Measurements from ENCODE around the gene NFKBIB. TPM values are rescaled to one million over a fixed set of nuclear protein-coding genes. Genes with fewer than 3 reads are reported as not detected.
"Not testable (repeated sequence)": the region's sequence is repeated elsewhere in the genome, so short reads cannot be mapped to it uniquely, and the experiment has no call there.

The NFKBIB gene
- total RNA-seq, 1 donor from 2014 or later, result 66.3 TPM

GRCh38 chr19:38870612-38871011 is 29.2 kb upstream of the NFKBIB start:
- intact Hi-C loops (cut with micrococcal nuclease), result no loop called here

GRCh38 chr19:38873400-38873799 is 26.4 kb upstream of the NFKBIB start:
- intact Hi-C loops (cut with micrococcal nuclease), result not testable (repeated sequence)

GRCh38 chr19:38875656-38876395 is 23.9 kb upstream of the NFKBIB start:
- intact Hi-C loops (cut with micrococcal nuclease), result loop anchor here (5.0 kb wide), 1 partner anchor 1099 kb away; the partner anchor contains the start of gene ZNF573

GRCh38 chr19:38877781-38878574 is 21.8 kb upstream of the NFKBIB start, which contains the start of gene RINL:
TSS of gene RINL (minus strand) at chr19:38878275. CDS start at chr19:38876742, 1,533 bp downstream.
- intact Hi-C loops (cut with micrococcal nuclease), result loop anchor here (1.0 to 5.0 kb wide), 5 partner anchors 9 to 1101 kb away; partner anchors contain the start of genes ECH1, HNRNPL and ZNF573

GRCh38 chr19:38878575-38879399 is 21.0 kb upstream of the NFKBIB start:
- intact Hi-C loops (cut with micrococcal nuclease), result loop anchor here (1.0 to 5.0 kb wide), 5 partner anchors 9 to 1101 kb away; partner anchors contain the start of genes ECH1, HNRNPL and ZNF573

- intact Hi-C loops (cut with micrococcal nuclease), result loop anchor here (2.0 to 5.0 kb wide), 2 partner anchors 31 to 1102 kb away; partner anchors contain the start of genes HNRNPL and ZNF573
Measured at GRCh38 chr19:38879400-38879751, 20.4 kb upstream of the NFKBIB start.

- intact Hi-C loops (cut with micrococcal nuclease), result no loop called here
Measured at GRCh38 chr19:38880076-38880881, 19.5 kb upstream of the NFKBIB start.

GRCh38 chr19:38880882-38881609 is 18.7 kb upstream of the NFKBIB start:
- intact Hi-C loops (cut with micrococcal nuclease), result no loop called here

- intact Hi-C loops (cut with micrococcal nuclease), result no loop called here
Measured at GRCh38 chr19:38883286-38883685, 16.5 kb upstream of the NFKBIB start.

GRCh38 chr19:38884691-38885090 is 15.1 kb upstream of the NFKBIB start:
- intact Hi-C loops (cut with micrococcal nuclease), result loop anchor here (5.0 kb wide), 1 partner anchor 482 kb away; the partner anchor contains the start of gene FAM98C

- intact Hi-C loops (cut with micrococcal nuclease), result loop anchor here (5.0 kb wide), 1 partner anchor 487 kb away; the partner anchor contains the start of gene FAM98C
Measured at GRCh38 chr19:38888876-38889275, 10.9 kb upstream of the NFKBIB start.

- intact Hi-C loops (cut with micrococcal nuclease), result loop anchor here (5.0 kb wide), 1 partner anchor 488 kb away; the partner anchor contains the start of gene FAM98C
Measured at GRCh38 chr19:38889803-38890202, 10.0 kb upstream of the NFKBIB start.

GRCh38 chr19:38890686-38891085 is 9.1 kb upstream of the NFKBIB start:
- intact Hi-C loops (cut with micrococcal nuclease), result no loop called here

- intact Hi-C loops (cut with micrococcal nuclease), result no loop called here
Measured at GRCh38 chr19:38891771-38892170, 8.0 kb upstream of the NFKBIB start.

GRCh38 chr19:38892841-38893240 is 6.9 kb upstream of the NFKBIB start:
- intact Hi-C loops (cut with micrococcal nuclease), result no loop called here

GRCh38 chr19:38893341-38893771 is 6.4 kb upstream of the NFKBIB start:
- intact Hi-C loops (cut with micrococcal nuclease), result no loop called here

GRCh38 chr19:38894968-38895367 is 4.8 kb upstream of the NFKBIB start:
- intact Hi-C loops (cut with micrococcal nuclease), result no loop called here

- intact Hi-C loops (cut with micrococcal nuclease), result loop anchor here (1.0 kb wide), 12 partner anchors 12 to 564 kb away; partner anchors contain the start of genes ACTN4, CATSPERG, ECH1 and EIF3K
Measured at GRCh38 chr19:38898788-38899446, 852 bp upstream of the NFKBIB start.

- intact Hi-C loops (cut with micrococcal nuclease), result no loop called here
Measured at GRCh38 chr19:38900202-38900629, 447 bp downstream of the NFKBIB start.
